Mesenchymal stem cell (in vitro differentiated cells and primary cell): ENCODE data around the gene ALDH3B1. TPM values are rescaled to one million over a fixed set of nuclear protein-coding genes. Genes with fewer than 3 reads are reported as not detected.
"Not testable (repeated sequence)": the region's sequence is repeated elsewhere in the genome, so short reads cannot be mapped to it uniquely, and the experiment has no call there.

Experiments
- DNase-seq: peaks from one replicate; pipeline ENCODE4 v3.0.0-alpha.2; 2013
- H2AFZ ChIP-seq: one replicate; pipeline ENCODE4 v1.6.1; 2013; ENCODE audit warnings: low read depth, mild to moderate bottlenecking, control low read depth, inconsistent platforms, low read length, moderate library complexity
- H2AK5ac ChIP-seq: 2 replicates; pipeline ENCODE4 v1.6.1; 2013; ENCODE audit warnings: low read length, moderate library complexity, mild to moderate bottlenecking, inconsistent platforms; ENCODE audit not compliant: severe bottlenecking
- H2BK120ac ChIP-seq: one replicate; pipeline ENCODE4 v1.6.1; 2013; ENCODE audit warnings: low read depth, mild to moderate bottlenecking, inconsistent platforms, low read length, moderate library complexity
- H2BK12ac ChIP-seq, 2 experiments: one replicate each; pipeline ENCODE4 v1.6.1; 2013; ENCODE audit warnings: inconsistent platforms in 2 of 2, low read length in 2 of 2, mild to moderate bottlenecking in 2 of 2, moderate library complexity in 2 of 2, control low read depth in 1 of 2
- H2BK15ac ChIP-seq: one replicate; pipeline ENCODE4 v1.6.1; 2013; ENCODE audit warnings: mild to moderate bottlenecking, low read depth, inconsistent platforms; ENCODE audit not compliant: poor library complexity, severe bottlenecking
- H2BK5ac ChIP-seq: 2 replicates; pipeline ENCODE4 v1.6.1; 2013; ENCODE audit warnings: low read depth, mild to moderate bottlenecking, low read length, control low read depth, inconsistent platforms; ENCODE audit not compliant: poor library complexity, severe bottlenecking
- H3K14ac ChIP-seq, 2 experiments: one replicate each; pipeline ENCODE4 v1.6.1; 2013; ENCODE audit warnings: inconsistent platforms in 2 of 2, low read length in 2 of 2, control low read depth in 1 of 2, mild to moderate bottlenecking in 1 of 2, moderate library complexity in 1 of 2
- H3K18ac ChIP-seq, 2 experiments: one replicate each; pipeline ENCODE4 v1.6.1; 2013; ENCODE audit warnings: inconsistent platforms in 2 of 2, low read length in 2 of 2, control low read depth in 1 of 2, low read depth in 1 of 2, mild to moderate bottlenecking in 1 of 2
- H3K23ac ChIP-seq, 2 experiments: one replicate each; pipeline ENCODE4 v1.6.1; 2013; ENCODE audit warnings: inconsistent platforms in 2 of 2, low read length in 2 of 2, mild to moderate bottlenecking in 2 of 2, moderate library complexity in 2 of 2, control low read depth in 1 of 2
- H3K27ac ChIP-seq: 2 replicates; pipeline ENCODE4 v1.5.1; 2013; ENCODE audit warnings: mild to moderate bottlenecking, moderate library complexity, low read length, control low read depth, inconsistent platforms; ENCODE audit not compliant: poor library complexity, severe bottlenecking
- H3K27me3 ChIP-seq, 2 experiments: 2 replicates each; pipeline versions ENCODE4 v1.6.1 to v1.7.0; 2013; ENCODE audit warnings: low read length in 2 of 2, mild to moderate bottlenecking in 2 of 2, moderate library complexity in 2 of 2, control low read depth in 1 of 2, inconsistent platforms in 1 of 2; ENCODE audit not compliant: control insufficient read depth in 1 of 2, insufficient read depth in 1 of 2
- H3K36me3 ChIP-seq, 2 experiments: 2 replicates each; pipeline versions ENCODE4 v1.6.1 to v1.7.0; 2013; ENCODE audit warnings: low read length in 2 of 2, control low read depth in 1 of 2, inconsistent platforms in 1 of 2, low read depth in 1 of 2, mild to moderate bottlenecking in 1 of 2; ENCODE audit not compliant: insufficient read depth in 2 of 2, control insufficient read depth in 1 of 2
- H3K4ac ChIP-seq, 2 experiments: one replicate each; pipeline ENCODE4 v1.6.1; 2013; ENCODE audit warnings: inconsistent platforms in 2 of 2, low read length in 2 of 2, mild to moderate bottlenecking in 2 of 2, moderate library complexity in 2 of 2, control low read depth in 1 of 2, low read depth in 1 of 2
- H3K4me1 ChIP-seq: 2 replicates; pipeline ENCODE4 v1.6.1; 2013; ENCODE audit warnings: low read depth, low read length, control low read depth; ENCODE audit not compliant: control insufficient read depth, insufficient read depth
- H3K4me2 ChIP-seq: 2 replicates; pipeline ENCODE4 v1.6.1; 2013; ENCODE audit warnings: low read length, mild to moderate bottlenecking, inconsistent platforms; ENCODE audit not compliant: poor library complexity, severe bottlenecking
- H3K4me3 ChIP-seq, 2 experiments: 2 replicates each; pipeline versions ENCODE4 v1.5.1 to v1.7.0; 2013; ENCODE audit warnings: low read length in 2 of 2, mild to moderate bottlenecking in 2 of 2, control low read depth in 1 of 2, low read depth in 1 of 2; ENCODE audit not compliant: insufficient read depth in 1 of 2
- H3K79me1 ChIP-seq: replicated peaks from 2 replicates; pipeline ENCODE4 v1.6.1; 2013; ENCODE audit warnings: mild to moderate bottlenecking, control low read depth, low read length, inconsistent platforms; ENCODE audit not compliant: poor library complexity, severe bottlenecking
- H3K9ac ChIP-seq: 2 replicates; pipeline ENCODE4 v1.7.0; 2013; ENCODE audit warnings: mild to moderate bottlenecking, low read length, moderate library complexity
- H3K9me3 ChIP-seq: 2 replicates; pipeline ENCODE4 v1.7.0; 2013; ENCODE audit warnings: mild to moderate bottlenecking, low read length; ENCODE audit not compliant: control insufficient read depth
- H4K8ac ChIP-seq: one replicate; pipeline ENCODE4 v1.6.1; 2013; ENCODE audit warnings: inconsistent platforms, mild to moderate bottlenecking, low read length, moderate library complexity
- H4K91ac ChIP-seq: one replicate; pipeline ENCODE4 v1.6.1; 2013; ENCODE audit warnings: mild to moderate bottlenecking, low read length, inconsistent platforms
- WGBS: methylation state at CpG from one replicate; pipeline ENCODE4 v1.1.7; 2013; ENCODE audit warnings: mixed read lengths; 5-methylcytosine and 5-hydroxymethylcytosine counted together
- polyA plus RNA-seq, 2 experiments: library from polyadenylated mRNA; stranded (reverse); fragments of 200-250 nt; gene quantifications; one replicate each; pipeline ENCODE4 v1.2.3, GENCODE V29; 2013

Gene ALDH3B1
- 22.4 TPM for polyA plus RNA-seq (2013, experiment 1 of 2)
- polyA plus RNA-seq (2013, experiment 2 of 2): 22.5 TPM

- Histone ChIP-seq H3K18ac (peak within 1 kb of the TSS; percentile 40 to 97), H3K4me2 (peak within 1 kb of the TSS; percentile 50), H3K27ac (peak within 1 kb of the TSS; percentile 94), H3K23ac (peak within 1 kb of the TSS in 1 of 2 experiments; percentile 45), H3K14ac (peak within 1 kb of the TSS in 1 of 2 experiments; percentile 78), H3K27me3 (no peaks in the 10 kb centered on the region), H2BK15ac (peak within 1 kb of the TSS; percentile 86), H2AK5ac (peak within 1 kb of the TSS; percentile 100), H2BK12ac (peak within 1 kb of the TSS; percentile 40 to 91), H3K9me3 (no peaks in the 10 kb centered on the region), H3K4me1 (peaks cover 61% of the 10 kb centered on the region), H4K8ac (peak within 1 kb of the TSS; percentile 95), H3K4ac (peak within 1 kb of the TSS; percentile 90 to 95), H2BK120ac (peak within 1 kb of the TSS; percentile 84), H4K91ac (peak within 1 kb of the TSS; percentile 96), H3K79me1 (peaks cover 12% of the 10 kb centered on the region), H3K4me3 (peak within 1 kb of the TSS; percentile 43 to 83), H3K9ac (peak within 1 kb of the TSS; percentile 91), H2AFZ (no peak within 1 kb of the TSS), H2BK5ac (peak within 1 kb of the TSS; percentile 51), H3K36me3 (peaks cover 5% of the 10 kb centered on the region in 2 experiments)
- WGBS: 22% methylated on average over 32 of the region's 33 CpGs
- DNase-seq: peak; percentile 94
Observed at GRCh38 chr11:68010090-68011041, at the start of gene ALDH3B1. ALDH3B1 (plus strand) TSS chr11:68010327; CDS start chr11:68015298, 4,971 bp downstream.

GRCh38 chr11:67963217-67963616 lies 46.9 kb upstream of the ALDH3B1 start:
- H3K36me3 ChIP-seq, H3K27ac ChIP-seq, H2AK5ac ChIP-seq, H3K23ac ChIP-seq, H3K4me1 ChIP-seq, H3K18ac ChIP-seq, H3K27me3 ChIP-seq, H3K79me1 ChIP-seq, H3K9me3 ChIP-seq, H3K4me3 ChIP-seq, H4K91ac ChIP-seq, H2BK12ac ChIP-seq, H2BK15ac ChIP-seq, H4K8ac ChIP-seq, H3K14ac ChIP-seq, DNase-seq, H3K4ac ChIP-seq, H2BK120ac ChIP-seq, H3K9ac ChIP-seq, H2BK5ac ChIP-seq, H2AFZ ChIP-seq, H3K4me2 ChIP-seq: not testable (repeated sequence)
- WGBS: 86% methylated on average over 15 of the region's 16 CpGs

GRCh38 chr11:67963879-67964278 lies 46.2 kb upstream of the ALDH3B1 start:
- H3K18ac ChIP-seq, H4K8ac ChIP-seq, H2BK15ac ChIP-seq, H3K23ac ChIP-seq, H3K4ac ChIP-seq, H3K27ac ChIP-seq, H3K4me1 ChIP-seq, DNase-seq, H3K9me3 ChIP-seq, H2BK120ac ChIP-seq, H2BK5ac ChIP-seq, H2BK12ac ChIP-seq, H3K36me3 ChIP-seq, H3K14ac ChIP-seq, H2AFZ ChIP-seq, H3K27me3 ChIP-seq, H3K4me3 ChIP-seq, H3K79me1 ChIP-seq, H4K91ac ChIP-seq, H3K4me2 ChIP-seq, H3K9ac ChIP-seq, H2AK5ac ChIP-seq: not testable (repeated sequence)
- 33% methylated on average over 6 of the region's 6 CpGs for WGBS

GRCh38 chr11:67964746-67965145 lies 45.4 kb upstream of the ALDH3B1 start:
- not testable (repeated sequence) for H4K91ac ChIP-seq, DNase-seq, H3K4me3 ChIP-seq, H3K9me3 ChIP-seq, H2BK12ac ChIP-seq, H3K14ac ChIP-seq, H3K9ac ChIP-seq, H2BK15ac ChIP-seq, H2BK5ac ChIP-seq, H3K4me1 ChIP-seq, H3K4me2 ChIP-seq, H3K4ac ChIP-seq, H2AK5ac ChIP-seq, H4K8ac ChIP-seq, H2AFZ ChIP-seq, H2BK120ac ChIP-seq, H3K18ac ChIP-seq, H3K27me3 ChIP-seq, H3K79me1 ChIP-seq, H3K36me3 ChIP-seq, H3K23ac ChIP-seq, H3K27ac ChIP-seq
